ENCODE results near the gene NAPB. TPM values are rescaled to one million over a fixed set of nuclear protein-coding genes. Genes with fewer than 3 reads are reported as not detected.

NAPB gene
- polyA plus RNA-seq, 2 of the 4 experiments (the other 2 are of a cell fraction), result 6.2 to 12.7 TPM

- Histone ChIP-seq H3K4me1 (no peaks in the 10 kb centered on the region), H3K4me3 (no peak overlapping the region), H3K27ac (no peak overlapping the region), H3K9me3 (no peaks in the 10 kb centered on the region), H3K4me2 (no peak overlapping the region)
- ATAC-seq (no peak), DNase-seq (ENCODE audit: low read depth in 1 of 2, low spot score in 1 of 2) (no peak), FAIRE-seq (no peak)
- CTCF ChIA-PET, result interaction anchor here (0.7 to 4.3 kb wide), 5 partner anchors 9 to 640 kb away, joined by 3 to 35 read pairs (median 4); no protein-coding TSS in a partner anchor
- POLR2A ChIA-PET, result interaction anchor here (1.5 kb wide), 1 partner anchor 18 kb away, joined by 7 read pairs; the partner anchor contains the start of gene NXT1
- WGBS (ENCODE audit: missing lambda C conversion rate), result 29% methylated on average over 8 of the region's 8 CpGs
- TF ChIP-seq CHD4 (IDR thresholded peaks at IDR 0.05; ENCODE audit: borderline replicate concordance) (no peak), NR3C1 (IDR thresholded peaks at IDR 0.05) (no peak), ATOH8 (CRISPR knock-in tag; IDR thresholded peaks at IDR 0.05; ENCODE audit: low read depth) (no peak), PHF8 (IDR thresholded peaks at IDR 0.05; ENCODE audit: borderline replicate concordance, low read depth) (no peak), RCOR1 (IDR thresholded peaks at IDR 0.05; ENCODE audit: low read depth, low read length) (no peak), MAZ (IDR thresholded peaks at IDR 0.05; ENCODE audit: borderline replicate concordance, low read depth, low read length) (no peak), RNF2 (IDR thresholded peaks at IDR 0.05; ENCODE audit: borderline replicate concordance, low read depth) (no peak), KDM1A (IDR thresholded peaks at IDR 0.05; ENCODE audit: low read depth) (no peak), USF2 (IDR thresholded peaks at IDR 0.05) (no peak), CBX8 (IDR thresholded peaks at IDR 0.05) (no peak), SREBF2 (IDR thresholded peaks at IDR 0.05) (no peak), FOXS1 (CRISPR knock-in tag; IDR thresholded peaks at IDR 0.05) (no peak), ZC3H11A (IDR thresholded peaks at IDR 0.05) (no peak), CHD2 (IDR thresholded peaks at IDR 0.05; ENCODE audit: low read length, partially characterized antibody) (no peak)
- TF ChIP-seq, protein P1, sequence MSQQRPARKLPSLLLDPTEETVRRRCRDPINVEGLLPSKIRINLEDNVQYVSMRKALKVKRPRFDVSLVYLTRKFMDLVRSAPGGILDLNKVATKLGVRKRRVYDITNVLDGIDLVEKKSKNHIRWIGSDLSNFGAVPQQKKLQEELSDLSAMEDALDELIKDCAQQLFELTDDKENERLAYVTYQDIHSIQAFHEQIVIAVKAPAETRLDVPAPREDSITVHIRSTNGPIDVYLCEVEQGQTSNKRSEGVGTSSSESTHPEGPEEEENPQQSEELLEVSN (IDR thresholded peaks at IDR 0.05; ENCODE audit: borderline replicate concordance, low read depth), result no peak
- TF ChIP-seq, protein P2, sequence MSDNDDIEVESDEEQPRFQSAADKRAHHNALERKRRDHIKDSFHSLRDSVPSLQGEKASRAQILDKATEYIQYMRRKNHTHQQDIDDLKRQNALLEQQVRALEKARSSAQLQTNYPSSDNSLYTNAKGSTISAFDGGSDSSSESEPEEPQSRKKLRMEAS (IDR thresholded peaks at IDR 0.05), result no peak
- TF ChIP-seq, protein P3, sequence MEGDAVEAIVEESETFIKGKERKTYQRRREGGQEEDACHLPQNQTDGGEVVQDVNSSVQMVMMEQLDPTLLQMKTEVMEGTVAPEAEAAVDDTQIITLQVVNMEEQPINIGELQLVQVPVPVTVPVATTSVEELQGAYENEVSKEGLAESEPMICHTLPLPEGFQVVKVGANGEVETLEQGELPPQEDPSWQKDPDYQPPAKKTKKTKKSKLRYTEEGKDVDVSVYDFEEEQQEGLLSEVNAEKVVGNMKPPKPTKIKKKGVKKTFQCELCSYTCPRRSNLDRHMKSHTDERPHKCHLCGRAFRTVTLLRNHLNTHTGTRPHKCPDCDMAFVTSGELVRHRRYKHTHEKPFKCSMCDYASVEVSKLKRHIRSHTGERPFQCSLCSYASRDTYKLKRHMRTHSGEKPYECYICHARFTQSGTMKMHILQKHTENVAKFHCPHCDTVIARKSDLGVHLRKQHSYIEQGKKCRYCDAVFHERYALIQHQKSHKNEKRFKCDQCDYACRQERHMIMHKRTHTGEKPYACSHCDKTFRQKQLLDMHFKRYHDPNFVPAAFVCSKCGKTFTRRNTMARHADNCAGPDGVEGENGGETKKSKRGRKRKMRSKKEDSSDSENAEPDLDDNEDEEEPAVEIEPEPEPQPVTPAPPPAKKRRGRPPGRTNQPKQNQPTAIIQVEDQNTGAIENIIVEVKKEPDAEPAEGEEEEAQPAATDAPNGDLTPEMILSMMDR (IDR thresholded peaks at IDR 0.05), result no peak
- TF ChIP-seq, protein P4, sequence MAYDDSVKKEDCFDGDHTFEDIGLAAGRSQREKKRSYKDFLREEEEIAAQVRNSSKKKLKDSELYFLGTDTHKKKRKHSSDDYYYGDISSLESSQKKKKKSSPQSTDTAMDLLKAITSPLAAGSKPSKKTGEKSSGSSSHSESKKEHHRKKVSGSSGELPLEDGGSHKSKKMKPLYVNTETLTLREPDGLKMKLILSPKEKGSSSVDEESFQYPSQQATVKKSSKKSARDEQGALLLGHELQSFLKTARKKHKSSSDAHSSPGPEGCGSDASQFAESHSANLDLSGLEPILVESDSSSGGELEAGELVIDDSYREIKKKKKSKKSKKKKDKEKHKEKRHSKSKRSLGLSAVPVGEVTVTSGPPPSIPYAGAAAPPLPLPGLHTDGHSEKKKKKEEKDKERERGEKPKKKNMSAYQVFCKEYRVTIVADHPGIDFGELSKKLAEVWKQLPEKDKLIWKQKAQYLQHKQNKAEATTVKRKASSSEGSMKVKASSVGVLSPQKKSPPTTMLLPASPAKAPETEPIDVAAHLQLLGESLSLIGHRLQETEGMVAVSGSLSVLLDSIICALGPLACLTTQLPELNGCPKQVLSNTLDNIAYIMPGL (CRISPR knock-in tag; IDR thresholded peaks at IDR 0.05; ENCODE audit: borderline replicate concordance), result no peak
- TF ChIP-seq, protein P5, sequence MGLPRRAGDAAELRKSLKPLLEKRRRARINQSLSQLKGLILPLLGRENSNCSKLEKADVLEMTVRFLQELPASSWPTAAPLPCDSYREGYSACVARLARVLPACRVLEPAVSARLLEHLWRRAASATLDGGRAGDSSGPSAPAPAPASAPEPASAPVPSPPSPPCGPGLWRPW (IDR thresholded peaks at IDR 0.05), result no peak
These were observed 89.6 kb downstream of the NAPB start for GRCh38 chr20:23331450-23332350.

Data from A549 (cell line).